Measurements from ENCODE around the gene ZFYVE19.

GRCh38 chr15:40807028-40807887 is at the start of gene ZFYVE19, which contains the start of gene DNAJC17:
- TF ChIP-seq, protein P1, sequence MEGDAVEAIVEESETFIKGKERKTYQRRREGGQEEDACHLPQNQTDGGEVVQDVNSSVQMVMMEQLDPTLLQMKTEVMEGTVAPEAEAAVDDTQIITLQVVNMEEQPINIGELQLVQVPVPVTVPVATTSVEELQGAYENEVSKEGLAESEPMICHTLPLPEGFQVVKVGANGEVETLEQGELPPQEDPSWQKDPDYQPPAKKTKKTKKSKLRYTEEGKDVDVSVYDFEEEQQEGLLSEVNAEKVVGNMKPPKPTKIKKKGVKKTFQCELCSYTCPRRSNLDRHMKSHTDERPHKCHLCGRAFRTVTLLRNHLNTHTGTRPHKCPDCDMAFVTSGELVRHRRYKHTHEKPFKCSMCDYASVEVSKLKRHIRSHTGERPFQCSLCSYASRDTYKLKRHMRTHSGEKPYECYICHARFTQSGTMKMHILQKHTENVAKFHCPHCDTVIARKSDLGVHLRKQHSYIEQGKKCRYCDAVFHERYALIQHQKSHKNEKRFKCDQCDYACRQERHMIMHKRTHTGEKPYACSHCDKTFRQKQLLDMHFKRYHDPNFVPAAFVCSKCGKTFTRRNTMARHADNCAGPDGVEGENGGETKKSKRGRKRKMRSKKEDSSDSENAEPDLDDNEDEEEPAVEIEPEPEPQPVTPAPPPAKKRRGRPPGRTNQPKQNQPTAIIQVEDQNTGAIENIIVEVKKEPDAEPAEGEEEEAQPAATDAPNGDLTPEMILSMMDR (IDR thresholded peaks at IDR 0.05; ENCODE audit: extremely low read depth in 1 of 2, insufficient read depth in 1 of 2, low read depth in 1 of 2, low read length in 2 of 2) = peak in 1 of 2 donors; percentile 3
- no peak for TF ChIP-seq EZH2 (IDR thresholded peaks at IDR 0.05; ENCODE audit: borderline replicate concordance, low read depth, low read length, severe bottlenecking)

Measured in endothelial cell of umbilical vein (primary cell).